ENCODE results near the gene TRPM3. TPM values are rescaled to one million over a fixed set of nuclear protein-coding genes. Genes with fewer than 3 reads are reported as not detected.

Gene TRPM3
- total and polyA plus RNA-seq, 2 of the 8 experiments (the other 6 are each of a cell fraction or from before 2014, with no cell fraction given) = 2.4 to 10.9 TPM

- no peaks in the 10 kb centered on the region for H3K27me3 ChIP-seq (replicated peaks in 1 of 4; ENCODE audit: control insufficient read depth in 3 of 4, extremely low read depth in 1 of 4, insufficient read depth in 3 of 4, low read length in 3 of 4)
Observed at GRCh38 chr9:70496244-70496643, 625.2 kb downstream of the TRPM3 start.

More at GRCh38 chr9:70496244-70496643, 625.2 kb downstream of the TRPM3 start:
- Histone ChIP-seq H2BK20ac (ENCODE audit: low read length) (no peak overlapping the region), H3K9ac (replicated peaks in 1 of 4; ENCODE audit: extremely low read depth in 1 of 4, low read depth in 3 of 4, low read length in 3 of 4) (no peak overlapping the region), H3K79me1 (ENCODE audit: low read depth, low read length) (no peaks in the 10 kb centered on the region), H2BK12ac (ENCODE audit: low read depth, low read length) (no peak overlapping the region), H3K9me3 (ENCODE audit: insufficient read depth in 2 of 2, low read depth in 1 of 2, low read length in 1 of 2) (no peaks in the 10 kb centered on the region), H4K5ac (ENCODE audit: insufficient read length, low read depth, low read length) (no peak overlapping the region), H3K23me2 (ENCODE audit: low read depth, low read length) (no peaks in the 10 kb centered on the region), H3K4me3 (ENCODE audit: extremely low read depth in 1 of 4, insufficient read depth in 2 of 4, low read depth in 3 of 4, low read length in 4 of 4) (no peak overlapping the region), H2AFZ (ENCODE audit: low read length) (no peak overlapping the region), H3K27ac (ENCODE audit: low read depth, low read length) (no peak overlapping the region), H3K14ac (ENCODE audit: insufficient read length) (no peak overlapping the region), H3K36me3 (ENCODE audit: control insufficient read depth in 2 of 4, insufficient read depth in 4 of 4, low read length in 3 of 4) (no peaks in the 10 kb centered on the region), H4K20me1 (replicated peaks in 1 of 2; ENCODE audit: control insufficient read depth in 1 of 2, insufficient read depth in 2 of 2, low read length in 2 of 2) (no peaks in the 10 kb centered on the region), H2BK5ac (ENCODE audit: low read depth, low read length) (no peak overlapping the region), H3K4ac (replicated peaks; ENCODE audit: insufficient read length, low read depth, low read length) (no peak overlapping the region), H4K8ac (ENCODE audit: extremely low read depth, insufficient read depth, low read length) (no peak overlapping the region), H3K56ac (replicated peaks; ENCODE audit: insufficient read length, low read depth, low read length) (no peak overlapping the region), H4K91ac (replicated peaks; ENCODE audit: insufficient read length, low read length) (no peak overlapping the region), H3K79me2 (ENCODE audit: control insufficient read depth in 1 of 2, insufficient read depth in 2 of 2, low read length in 2 of 2) (no peaks in the 10 kb centered on the region), H3K4me1 (replicated peaks in 1 of 4; ENCODE audit: control insufficient read depth in 3 of 4, insufficient read depth in 4 of 4, low read length in 3 of 4) (peaks cover 0 to 4% (median 0%) of the 10 kb centered on the region in 4 experiments; a peak in 1 of 7 replicates), H2BK120ac (replicated peaks; ENCODE audit: low read depth, low read length) (no peak overlapping the region), H3K4me2 (ENCODE audit: insufficient read depth in 1 of 2, low read depth in 2 of 2, low read length in 2 of 2) (no peak overlapping the region), H3K23ac (ENCODE audit: insufficient read length) (no peak overlapping the region), H2BK15ac (ENCODE audit: low read length) (no peak overlapping the region), H2AK5ac (ENCODE audit: low read depth, low read length) (no peak overlapping the region), H3K18ac (ENCODE audit: extremely low read depth, low read length) (no peak overlapping the region)
- FAIRE-seq (no peak), DNase-seq (ENCODE audit: low read depth in 1 of 2, low spot score in 2 of 2) (no peak)
- 82% methylated on average over 2 of the region's 2 CpGs; no CpG with 5 or more reads in 1 of the 2 experiments for WGBS, 2 experiments (ENCODE audit: extremely low coverage in 1 of 2, insufficient coverage in 1 of 2, insufficient read length in 1 of 2, insufficient replicate concordance in 2 of 2, low coverage in 1 of 2, low lambda C conversion rate in 2 of 2, missing lambda C conversion rate in 1 of 2)
- TF ChIP-seq RXRA (IDR thresholded peaks at IDR 0.05; ENCODE audit: insufficient read depth, low read depth, low read length) = no peak
- ChIA-PET CTCF (ENCODE audit: partially characterized antibody) (interaction anchor here (1.3 to 5.5 kb wide), 2 partner anchors 14 to 106 kb away, joined by 3 to 33 read pairs; no protein-coding TSS in a partner anchor), POLR2A (ENCODE audit: partially characterized antibody) (no interaction called here)

All from H1 (cell line).